IgD-negative memory B cell (primary cell): Measurements from ENCODE around the gene SPTBN5. TPM values are rescaled to one million over a fixed set of nuclear protein-coding genes. Genes with fewer than 3 reads are reported as not detected.

Source experiments
- H3K27ac Mint-ChIP-seq, 3 donors: one replicate each; pipeline ENCODE4 v1.8.0; 2020 to 2022; ENCODE audit warnings: mild to moderate bottlenecking in 3 of 3, mixed read lengths in 3 of 3, moderate library complexity in 1 of 3
- H3K27me3 Mint-ChIP-seq: one replicate; pipeline ENCODE4 v1.8.0; 2021; ENCODE audit warnings: mixed read lengths
- H3K36me3 Mint-ChIP-seq: one replicate; pipeline ENCODE4 v1.8.0; 2020; ENCODE audit warnings: mild to moderate bottlenecking, mixed read lengths
- H3K4me1 Mint-ChIP-seq, 3 donors: one replicate each; pipeline ENCODE4 v1.8.0; 2020 to 2022; ENCODE audit warnings: mixed read lengths in 3 of 3, mild to moderate bottlenecking in 1 of 3
- H3K4me3 Mint-ChIP-seq, 4 donors: one replicate each; pipeline ENCODE4 v1.8.0; 2020 to 2022; ENCODE audit warnings: mild to moderate bottlenecking in 4 of 4, mixed read lengths in 4 of 4, moderate library complexity in 3 of 4
- H3K9me3 Mint-ChIP-seq, 3 donors: one replicate each; pipeline ENCODE4 v1.8.0; 2020 to 2021; ENCODE audit warnings: mixed read lengths in 3 of 3, mild to moderate bottlenecking in 1 of 3
- polyA plus RNA-seq: library from polyadenylated mRNA; unstranded; fragments of 300-500 nt; fragmentation: Illumina TruSeq; gene quantifications from one replicate; pipeline ENCODE4 v1.2.3, GENCODE V29; 2021

The SPTBN5 gene
- polyA plus RNA-seq, 1 donor from 2014 or later, result not detected

DNA sequence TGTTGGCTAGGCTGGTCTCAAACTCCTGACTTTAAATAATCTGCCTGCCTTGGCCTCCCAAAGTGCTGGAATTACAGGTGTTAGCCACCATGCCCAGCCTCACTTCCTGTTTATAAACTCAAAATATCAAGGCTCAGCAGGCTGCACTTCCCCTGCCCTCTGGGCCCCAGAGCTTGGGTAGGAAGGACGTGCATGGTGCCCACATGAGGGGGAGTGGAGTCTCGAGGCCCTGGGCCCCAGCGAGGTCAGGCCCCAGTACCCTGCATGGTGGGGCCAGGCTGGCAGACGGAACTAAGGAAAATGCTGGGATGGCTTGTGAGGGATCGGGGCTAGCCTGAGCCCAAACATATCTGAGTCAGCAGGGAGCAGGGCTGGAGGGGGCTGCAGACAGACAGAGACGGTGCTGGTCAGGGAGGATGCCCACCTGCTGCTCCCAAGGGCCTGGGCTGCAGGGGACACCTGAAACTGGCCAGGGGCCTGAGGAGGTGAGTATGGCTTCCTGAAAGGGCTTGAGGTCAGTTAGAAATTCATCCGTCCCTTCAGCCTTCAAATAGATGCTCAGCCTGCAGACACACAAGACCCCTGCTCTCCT lies 5.1 kb downstream of the SPTBN5 start:
- Mint-ChIP-seq H3K36me3 (no peaks in the 10 kb centered on the region), H3K27me3 (no peaks in the 10 kb centered on the region), H3K4me3 (peak overlapping the region in 2 of 4 donors; percentile 9 to 68), H3K4me1 (peaks cover 8 to 20% (median 9%) of the 10 kb centered on the region in 3 donors), H3K9me3 (no peaks in the 10 kb centered on the region), H3K27ac (peak overlapping the region in 2 of 3 donors; percentile 56 to 90)

DNA sequence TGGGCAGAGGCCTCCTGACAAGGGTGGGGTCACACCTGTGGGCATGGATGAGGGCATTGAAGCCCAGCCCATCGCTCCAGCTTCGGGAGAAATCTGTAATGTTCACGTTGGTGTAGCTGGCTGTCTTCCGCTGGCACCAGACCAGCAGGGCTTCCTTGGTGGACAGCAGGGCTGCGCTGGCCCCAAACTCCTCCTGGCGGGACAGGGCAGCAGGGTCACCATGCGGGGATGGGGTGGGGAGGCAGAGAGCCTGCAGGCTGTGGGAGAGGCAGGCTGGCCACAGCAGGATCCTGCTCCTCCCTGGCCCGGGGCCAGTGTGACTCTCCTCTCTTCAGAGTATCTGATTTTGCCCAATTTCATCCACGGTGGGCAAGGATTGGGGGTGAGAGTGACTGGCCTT lies 6.0 kb downstream of the SPTBN5 start:
- Mint-ChIP-seq H3K27me3 (no peaks in the 10 kb centered on the region), H3K9me3 (no peaks in the 10 kb centered on the region), H3K4me1 (peaks cover 5 to 17% (median 9%) of the 10 kb centered on the region in 3 donors), H3K27ac (peak overlapping the region in 1 of 3 donors; percentile 21), H3K4me3 (no peak overlapping the region), H3K36me3 (no peaks in the 10 kb centered on the region)

DNA sequence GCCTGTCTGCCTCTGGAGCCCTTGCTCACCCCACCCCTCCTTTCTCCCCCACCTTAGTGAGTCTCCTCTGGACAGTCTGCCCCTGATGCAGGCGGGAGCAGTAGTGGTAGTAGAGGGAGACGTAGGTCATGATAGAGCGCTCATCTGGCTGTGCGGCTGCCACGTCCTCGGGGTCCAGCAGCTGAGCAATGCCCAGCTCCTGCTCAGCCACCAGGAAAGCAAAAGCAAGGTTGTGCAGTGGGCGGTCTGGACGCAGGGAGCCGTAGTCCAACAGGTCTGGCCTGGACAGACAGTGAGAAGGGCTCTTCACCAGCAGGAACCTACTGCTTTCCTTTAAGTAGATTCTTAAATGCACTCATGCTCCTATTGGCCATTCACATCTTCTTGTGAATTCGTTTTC lies 6.7 kb downstream of the SPTBN5 start:
- H3K27ac Mint-ChIP-seq, result peak overlapping the region in 2 of 3 donors; percentile 7 to 21
- peaks cover 5 to 17% (median 9%) of the 10 kb centered on the region in 3 donors for H3K4me1 Mint-ChIP-seq
- peaks cover 3% of the 10 kb centered on the region for H3K27me3 Mint-ChIP-seq
- no peaks in the 10 kb centered on the region for H3K36me3 Mint-ChIP-seq
- H3K4me3 Mint-ChIP-seq, result peak overlapping the region in 1 of 4 donors; percentile 41
- no peaks in the 10 kb centered on the region for H3K9me3 Mint-ChIP-seq

DNA sequence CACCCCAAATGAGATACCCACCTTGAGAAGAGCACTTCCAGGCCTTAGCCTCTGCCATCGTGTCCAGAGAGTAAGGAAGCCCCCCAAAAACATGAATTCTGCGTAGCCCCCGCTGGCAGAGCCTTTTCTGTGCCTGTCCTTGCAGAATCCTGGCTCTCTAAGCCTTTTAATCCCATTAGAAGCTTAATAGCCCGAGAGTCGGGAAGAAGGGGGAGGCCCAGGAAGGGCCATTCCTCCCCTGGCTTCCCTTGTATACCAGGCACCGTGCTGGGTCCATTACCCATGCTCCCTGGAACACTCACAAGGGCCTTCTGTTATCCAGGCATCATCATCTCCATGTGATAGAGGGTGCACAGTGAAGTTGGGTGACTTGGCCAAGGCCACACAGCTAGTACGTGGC lies 7.1 kb downstream of the SPTBN5 start:
- Mint-ChIP-seq H3K4me3 (no peak overlapping the region), H3K9me3 (no peaks in the 10 kb centered on the region), H3K4me1 (peaks cover 5 to 17% (median 9%) of the 10 kb centered on the region in 3 donors), H3K27me3 (peaks cover 3% of the 10 kb centered on the region), H3K36me3 (no peaks in the 10 kb centered on the region), H3K27ac (no peak overlapping the region)

DNA sequence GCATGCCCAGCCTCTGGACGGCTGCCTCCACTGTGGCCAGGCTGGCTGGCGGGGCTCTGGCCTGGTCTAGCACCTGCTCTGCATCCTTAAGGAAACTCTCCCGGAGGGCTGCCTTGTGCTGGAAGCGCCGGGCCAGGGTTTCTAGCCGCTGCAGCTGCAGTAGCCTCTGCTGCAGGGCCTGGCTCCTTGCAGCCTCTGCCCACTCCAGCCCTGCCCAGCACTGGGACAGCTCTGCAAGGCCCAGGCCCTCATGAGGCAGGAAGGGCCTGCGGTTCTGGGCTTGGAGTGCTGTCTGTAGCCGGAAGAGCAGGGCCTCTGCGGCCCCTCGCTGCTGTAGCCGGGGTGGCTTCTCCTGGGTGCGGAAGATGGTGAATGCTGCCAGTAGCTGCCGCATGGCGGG lies 8.0 kb downstream of the SPTBN5 start:
- Mint-ChIP-seq H3K27ac (no peak overlapping the region), H3K4me1 (peaks cover 6 to 17% (median 11%) of the 10 kb centered on the region in 3 donors), H3K9me3 (no peaks in the 10 kb centered on the region), H3K36me3 (no peaks in the 10 kb centered on the region), H3K27me3 (peaks cover 11% of the 10 kb centered on the region), H3K4me3 (no peak overlapping the region)

DNA sequence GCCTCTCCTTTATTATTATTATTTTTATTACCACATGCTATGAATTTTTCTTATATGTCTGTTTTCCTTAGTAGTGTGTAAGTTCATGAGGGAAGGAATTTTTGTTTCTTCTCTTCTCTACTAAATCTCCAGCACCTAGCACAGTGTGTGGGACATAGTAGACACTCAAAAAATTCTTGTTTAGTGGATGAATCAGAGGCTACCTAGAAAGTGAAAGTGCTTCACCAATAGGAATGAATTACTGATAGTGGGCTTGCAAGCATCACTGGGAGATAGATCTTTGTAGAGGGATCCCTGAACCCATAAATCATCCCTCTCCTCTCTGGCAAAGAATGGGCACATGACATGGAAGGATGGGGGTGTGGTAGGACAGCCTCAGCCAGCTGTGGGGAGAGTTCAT lies 8.5 kb downstream of the SPTBN5 start:
- Mint-ChIP-seq H3K27ac (no peak overlapping the region), H3K9me3 (no peaks in the 10 kb centered on the region), H3K4me3 (no peak overlapping the region), H3K27me3 (peaks cover 11% of the 10 kb centered on the region), H3K36me3 (no peaks in the 10 kb centered on the region), H3K4me1 (peaks cover 4 to 17% (median 11%) of the 10 kb centered on the region in 3 donors)

DNA sequence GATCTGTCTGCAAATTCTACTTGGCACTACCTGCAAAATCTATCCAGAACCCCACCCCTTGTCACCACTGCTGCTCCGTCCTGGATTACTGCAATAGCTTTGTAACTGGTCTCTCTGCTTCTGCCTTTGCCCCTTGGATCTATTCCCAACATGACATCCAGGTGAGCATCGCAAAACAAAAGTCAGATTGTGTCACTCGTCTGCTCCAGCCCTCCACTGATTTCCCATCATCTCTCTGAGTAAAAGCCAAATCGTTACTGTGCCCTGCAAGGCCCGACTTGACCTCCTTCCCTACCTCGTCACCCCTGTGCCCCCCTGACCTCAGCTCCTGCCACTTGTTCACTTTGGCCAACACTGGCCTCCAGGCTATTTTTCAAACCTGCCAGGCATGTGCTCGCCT lies 9.4 kb downstream of the SPTBN5 start:
- peak overlapping the region in 1 of 4 donors; percentile 70 for H3K4me3 Mint-ChIP-seq
- H3K4me1 Mint-ChIP-seq, result peaks cover 4 to 17% (median 10%) of the 10 kb centered on the region in 3 donors
- H3K27me3 Mint-ChIP-seq, result peaks cover 13% of the 10 kb centered on the region
- H3K36me3 Mint-ChIP-seq, result no peaks in the 10 kb centered on the region
- H3K27ac Mint-ChIP-seq, result no peak overlapping the region
- no peaks in the 10 kb centered on the region for H3K9me3 Mint-ChIP-seq

DNA sequence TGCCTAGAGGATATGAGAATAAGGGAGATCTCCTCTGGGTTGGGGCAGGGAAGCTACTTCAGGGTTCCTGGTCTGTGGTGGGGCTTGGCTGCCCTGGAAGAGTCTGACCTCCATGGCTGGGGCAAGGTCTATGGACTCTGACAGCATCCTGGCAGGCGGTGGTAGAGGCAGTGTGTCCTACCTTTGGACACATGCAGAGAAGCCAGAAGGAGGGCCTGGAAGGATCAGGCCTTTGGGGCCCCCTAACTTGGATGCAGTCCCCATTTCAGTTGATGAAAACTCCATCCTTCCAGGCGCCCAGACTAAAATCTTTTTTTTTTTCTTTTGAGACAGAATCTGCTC lies 10.4 kb downstream of the SPTBN5 start:
- H3K27ac Mint-ChIP-seq, result no peak overlapping the region
- H3K36me3 Mint-ChIP-seq, result no peaks in the 10 kb centered on the region
- no peaks in the 10 kb centered on the region for H3K9me3 Mint-ChIP-seq
- H3K4me3 Mint-ChIP-seq, result peak overlapping the region in 1 of 4 donors; percentile 23
- peaks cover 13% of the 10 kb centered on the region for H3K27me3 Mint-ChIP-seq
- peaks cover 4 to 13% (median 7%) of the 10 kb centered on the region in 3 donors for H3K4me1 Mint-ChIP-seq

DNA sequence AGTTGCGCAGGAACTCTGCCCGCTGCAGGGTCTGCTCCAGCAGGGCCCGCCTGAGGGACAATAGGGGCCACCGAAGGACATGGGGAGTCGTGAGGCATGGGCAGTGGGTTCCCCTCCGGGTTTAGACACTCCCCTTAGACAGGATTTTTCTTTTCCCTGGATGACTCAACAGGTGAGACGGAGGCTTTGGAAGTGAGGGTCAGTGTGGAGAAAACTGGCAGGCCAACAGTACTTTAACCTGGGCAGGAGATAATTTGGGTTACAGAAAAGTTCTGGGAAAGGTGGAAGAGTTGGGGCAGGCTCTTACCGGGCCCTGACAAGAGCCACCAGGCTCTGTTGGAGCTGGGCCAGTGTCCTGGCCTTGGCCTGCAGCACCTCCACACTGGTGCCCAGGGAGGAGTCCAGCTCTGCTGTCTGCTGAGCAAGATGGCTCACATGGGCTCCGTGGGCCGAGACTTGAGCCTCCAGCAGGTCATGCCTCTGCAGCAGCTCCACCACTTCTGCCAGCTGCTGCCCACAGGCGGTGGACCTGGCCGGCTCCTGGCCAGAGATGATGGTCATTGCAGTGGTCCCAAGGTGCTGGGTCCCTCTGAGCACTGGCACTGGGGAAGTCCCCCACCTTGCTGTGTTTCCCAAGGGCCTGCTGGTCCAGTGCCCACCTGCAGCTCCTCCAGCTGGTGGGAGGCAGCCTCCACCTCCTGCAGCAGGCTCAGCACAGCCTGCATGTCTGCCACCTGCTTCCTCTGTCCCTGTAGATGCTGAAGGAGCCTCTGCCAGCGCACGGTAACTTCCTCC lies 11.0 kb downstream of the SPTBN5 start:
- H3K27me3 Mint-ChIP-seq, result peaks cover 13% of the 10 kb centered on the region
- H3K4me3 Mint-ChIP-seq, result peak overlapping the region in 1 of 4 donors; percentile 23
- H3K9me3 Mint-ChIP-seq, result no peaks in the 10 kb centered on the region
- no peak overlapping the region for H3K27ac Mint-ChIP-seq
- H3K36me3 Mint-ChIP-seq, result no peaks in the 10 kb centered on the region
- peaks cover 4 to 11% (median 7%) of the 10 kb centered on the region in 3 donors for H3K4me1 Mint-ChIP-seq

DNA sequence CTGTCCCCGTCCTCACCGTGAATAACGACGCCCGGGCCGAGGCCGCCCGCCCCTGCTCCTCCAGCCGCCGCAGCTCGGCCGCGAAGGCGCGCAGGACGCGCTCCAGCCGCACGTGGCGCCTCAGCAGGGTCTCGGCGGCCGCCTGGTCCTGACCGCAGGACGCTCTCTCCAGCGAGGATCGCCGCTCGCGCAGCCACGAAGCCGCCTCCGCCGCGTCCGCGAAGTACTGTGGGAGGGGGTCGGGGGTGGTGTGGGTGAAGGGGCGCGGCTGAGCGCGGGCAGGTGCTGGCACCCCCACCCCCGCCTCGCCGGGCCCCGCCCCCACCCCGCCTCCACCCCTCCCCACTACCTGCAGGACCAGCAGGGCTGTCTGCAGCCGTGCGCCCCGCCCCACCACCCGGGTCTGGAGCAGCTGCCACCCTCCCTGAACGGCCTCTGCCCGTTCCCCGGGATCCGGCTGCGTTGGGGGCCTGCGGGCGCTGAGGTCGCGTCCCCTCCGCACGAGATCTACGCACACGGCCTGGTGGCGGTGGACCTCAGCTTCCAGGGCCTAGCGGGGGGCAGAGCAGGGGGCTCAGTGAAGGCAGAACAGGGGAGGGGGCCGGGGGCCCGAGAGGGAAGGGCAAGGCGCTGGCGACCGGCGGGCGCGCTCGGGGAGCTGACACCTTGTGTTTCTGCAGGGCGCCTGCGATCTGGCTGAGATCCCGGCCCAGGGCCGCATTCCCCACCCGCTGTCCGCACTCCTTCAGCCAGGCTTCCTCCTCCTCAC lies 11.7 kb downstream of the SPTBN5 start:
- Mint-ChIP-seq H3K9me3 (no peaks in the 10 kb centered on the region), H3K36me3 (no peaks in the 10 kb centered on the region), H3K27ac (no peak overlapping the region), H3K27me3 (peaks cover 13% of the 10 kb centered on the region), H3K4me1 (peaks cover 0 to 11% (median 7%) of the 10 kb centered on the region in 3 donors), H3K4me3 (no peak overlapping the region)

DNA sequence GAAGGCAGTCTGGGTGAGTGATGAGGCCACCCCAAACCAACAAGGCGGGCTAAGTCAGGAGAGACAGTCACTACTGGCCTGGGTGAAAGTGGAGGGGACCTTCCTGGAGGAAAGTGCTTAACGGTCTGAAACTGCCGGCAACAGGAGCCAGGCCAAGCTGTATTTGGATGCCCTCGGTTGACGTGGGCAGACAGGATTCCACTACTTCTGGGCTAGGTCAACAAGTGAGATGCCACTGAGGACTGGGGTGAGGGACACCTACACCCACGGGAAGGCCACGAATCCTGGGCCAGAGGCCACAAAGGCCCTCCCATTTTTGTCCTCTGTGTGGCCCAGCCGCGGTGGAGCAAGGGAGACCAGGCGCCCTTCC lies 12.3 kb downstream of the SPTBN5 start:
- Mint-ChIP-seq H3K4me1 (peaks cover 0 to 11% (median 7%) of the 10 kb centered on the region in 3 donors), H3K4me3 (peak overlapping the region in 1 of 4 donors; percentile 75), H3K27ac (peak overlapping the region in 1 of 3 donors; percentile 54), H3K9me3 (no peaks in the 10 kb centered on the region), H3K27me3 (peaks cover 13% of the 10 kb centered on the region), H3K36me3 (no peaks in the 10 kb centered on the region)

DNA sequence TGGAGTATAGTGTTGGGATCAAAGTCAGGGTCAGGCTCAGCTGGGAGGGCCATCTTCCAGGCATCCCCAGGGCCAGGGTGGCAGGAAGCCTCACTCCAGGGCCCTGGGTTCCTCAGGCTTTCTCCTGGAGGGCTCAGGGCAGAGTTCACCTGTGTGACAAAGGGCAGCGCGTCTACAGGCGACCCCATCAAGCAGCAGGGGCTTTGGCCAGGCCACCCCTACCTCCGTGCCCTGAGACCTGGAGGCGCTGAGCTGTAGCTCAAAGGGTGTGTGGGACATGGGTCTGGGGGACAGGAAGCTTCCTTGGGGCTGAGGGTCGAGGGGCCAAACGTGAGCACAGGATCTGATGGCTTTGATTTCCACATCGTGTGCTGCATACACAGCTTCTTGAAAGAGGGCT lies 12.8 kb downstream of the SPTBN5 start:
- H3K4me1 Mint-ChIP-seq, result peaks cover 0 to 13% (median 9%) of the 10 kb centered on the region in 3 donors
- H3K9me3 Mint-ChIP-seq, result no peaks in the 10 kb centered on the region
- peak overlapping the region in 1 of 3 donors; percentile 54 for H3K27ac Mint-ChIP-seq
- peaks cover 13% of the 10 kb centered on the region for H3K27me3 Mint-ChIP-seq
- H3K4me3 Mint-ChIP-seq, result peak overlapping the region in 1 of 4 donors; percentile 75
- no peaks in the 10 kb centered on the region for H3K36me3 Mint-ChIP-seq

DNA sequence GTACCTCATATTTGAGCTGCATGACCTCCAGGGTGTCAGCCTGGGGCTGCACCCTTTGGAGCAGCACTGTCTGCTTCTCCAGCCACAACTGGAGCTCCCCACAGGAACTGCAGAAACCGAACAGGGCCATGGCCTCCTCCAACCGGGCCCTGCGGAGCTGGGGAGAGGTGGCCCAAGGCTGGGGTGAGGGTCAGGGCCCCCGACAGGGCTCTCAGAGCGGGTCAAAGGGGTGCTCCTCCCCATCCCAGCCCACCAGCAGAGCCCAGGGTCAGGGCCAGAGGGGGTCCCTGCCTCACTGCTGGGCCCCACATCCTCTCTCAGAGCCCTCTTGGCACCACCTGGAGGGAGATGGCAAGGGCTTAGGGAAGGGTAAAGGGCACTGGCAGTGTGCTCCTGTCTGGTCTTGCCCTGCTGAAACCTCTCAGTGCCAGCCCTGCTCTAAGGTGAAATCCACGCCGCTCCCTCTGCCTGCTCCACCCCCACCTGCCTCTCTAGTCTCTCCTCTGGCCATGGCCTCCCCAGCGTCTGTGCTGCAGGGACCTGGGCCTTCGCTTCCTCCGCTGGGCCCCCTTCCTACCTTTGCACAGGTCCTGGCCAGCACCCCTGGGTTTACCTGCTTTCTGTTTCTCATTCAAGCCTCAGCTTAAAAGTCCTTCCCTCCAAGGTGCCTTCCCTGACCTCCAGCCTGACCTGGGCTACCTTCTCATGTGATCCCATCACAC lies 13.5 kb downstream of the SPTBN5 start:
- peaks cover 0 to 18% (median 12%) of the 10 kb centered on the region in 3 donors for H3K4me1 Mint-ChIP-seq
- no peak overlapping the region for H3K27ac Mint-ChIP-seq
- H3K9me3 Mint-ChIP-seq, result peaks cover 0 to under 1% (median 0%) of the 10 kb centered on the region in 3 donors
- H3K36me3 Mint-ChIP-seq, result no peaks in the 10 kb centered on the region
- no peak overlapping the region for H3K4me3 Mint-ChIP-seq
- peaks cover 14% of the 10 kb centered on the region for H3K27me3 Mint-ChIP-seq

DNA sequence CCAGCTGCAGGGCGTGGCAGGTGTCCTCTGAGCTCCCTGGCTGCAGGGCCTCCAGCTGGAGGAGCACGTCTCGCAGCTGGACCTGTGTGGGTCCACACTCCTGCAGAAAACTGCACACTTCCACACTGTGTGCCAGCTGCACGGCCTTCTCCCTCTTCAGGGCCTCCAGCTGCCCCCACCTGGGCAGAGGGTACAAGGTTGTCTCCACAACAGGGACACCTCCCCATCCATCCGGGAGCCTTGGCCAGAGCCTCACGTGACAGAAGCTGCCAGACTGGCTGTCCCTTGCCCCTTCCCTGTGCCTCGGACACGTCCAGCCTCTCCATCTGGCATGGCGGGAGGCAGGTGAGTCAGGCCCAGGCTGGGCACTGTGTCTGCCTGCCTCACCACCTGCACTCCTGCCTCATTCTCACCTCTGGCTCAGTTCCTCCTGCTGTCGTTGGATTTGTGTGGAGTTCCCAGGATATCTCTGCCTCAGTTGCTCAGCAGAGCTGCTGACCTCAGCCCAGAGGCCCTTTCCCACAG lies 14.5 kb downstream of the SPTBN5 start:
- H3K4me3 Mint-ChIP-seq, result no peak overlapping the region
- H3K36me3 Mint-ChIP-seq, result no peaks in the 10 kb centered on the region
- H3K27ac Mint-ChIP-seq, result no peak overlapping the region
- H3K9me3 Mint-ChIP-seq, result peaks cover 0 to 1% (median 0%) of the 10 kb centered on the region in 3 donors
- peaks cover 0 to 15% (median 13%) of the 10 kb centered on the region in 3 donors for H3K4me1 Mint-ChIP-seq
- peaks cover 15% of the 10 kb centered on the region for H3K27me3 Mint-ChIP-seq
